HG02870 (cell line): Measurements from ENCODE around the gene PCDH18.
"Not testable (repeated sequence)": the region's sequence is repeated elsewhere in the genome, so short reads cannot be mapped to it uniquely, and the experiment has no call there.

ENCODE experiments used
- ATAC-seq: cut with Tn5 transposase; IDR thresholded peaks from one replicate; pipeline ENCODE4 v1.9.1; 2021; ENCODE audit warnings: mild to moderate bottlenecking, moderate library complexity; ENCODE audit not compliant: unreplicated experiment

Gene PCDH18

GRCh38 chr4:137531168-137531985, 917 bp downstream of the PCDH18 start:
- ATAC-seq, result no peak

DNA sequence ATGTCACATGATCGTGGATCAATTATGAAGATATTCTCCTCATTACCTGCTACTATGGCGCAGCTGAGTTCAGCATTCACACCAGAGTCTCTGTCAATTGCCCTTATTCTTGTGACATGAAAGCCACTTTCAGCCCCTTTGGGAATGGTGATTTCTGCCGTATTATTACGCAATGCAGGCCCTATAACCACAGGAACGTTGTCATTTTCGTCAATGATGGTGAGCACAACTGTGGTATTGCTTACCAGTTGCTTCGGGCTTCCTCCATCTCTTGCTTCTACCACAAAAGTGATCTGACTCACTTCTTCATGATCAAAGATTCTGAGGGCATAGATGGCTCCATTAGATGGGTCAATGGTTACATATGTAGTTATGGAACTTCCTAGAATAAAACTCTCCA, 2.1 kb downstream of the PCDH18 start:
- no peak for ATAC-seq

DNA sequence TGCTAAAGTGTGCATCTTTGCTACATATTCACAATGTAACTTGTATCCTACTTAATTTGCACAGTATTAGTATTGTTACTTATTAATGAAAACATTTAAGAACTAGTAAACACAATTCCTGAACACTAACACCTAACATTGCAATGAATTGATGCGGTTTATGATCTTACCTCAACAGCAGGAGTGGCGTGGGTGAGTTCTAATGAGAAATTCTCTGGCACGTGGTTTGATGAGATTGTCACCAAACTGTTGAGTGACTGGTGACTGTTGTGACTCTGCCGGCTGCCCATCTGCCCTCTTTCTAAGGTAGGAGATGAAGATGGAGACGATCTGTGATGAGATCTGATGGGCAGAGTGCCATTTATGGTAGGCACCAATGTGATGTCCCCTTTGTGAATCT, 2.9 kb downstream of the PCDH18 start:
- no peak for ATAC-seq

- ATAC-seq, result no peak
Measured at GRCh38 chr4:137528673-137529072, 3.6 kb downstream of the PCDH18 start.

DNA sequence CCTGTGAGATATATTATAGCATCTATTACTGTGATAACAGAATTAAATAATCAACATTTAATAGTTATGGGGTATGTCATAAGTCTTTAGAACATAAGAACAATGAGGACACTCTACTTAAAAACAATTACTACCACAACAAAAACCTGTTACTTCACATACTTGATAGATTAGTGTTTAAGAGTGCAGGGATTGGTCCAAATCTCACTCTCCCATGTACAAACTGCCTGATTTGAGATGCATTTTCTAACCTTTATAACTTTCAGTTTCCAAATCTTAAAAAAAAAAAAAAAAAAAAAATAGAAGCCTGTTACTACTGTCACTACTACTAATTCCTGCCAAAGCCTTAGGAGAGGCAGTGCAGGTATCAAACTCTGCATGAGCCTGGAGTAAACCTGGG, 5.6 kb downstream of the PCDH18 start:
- ATAC-seq, result no peak

- no peak for ATAC-seq
Measured at GRCh38 chr4:137524725-137525369, 7.4 kb downstream of the PCDH18 start.

DNA sequence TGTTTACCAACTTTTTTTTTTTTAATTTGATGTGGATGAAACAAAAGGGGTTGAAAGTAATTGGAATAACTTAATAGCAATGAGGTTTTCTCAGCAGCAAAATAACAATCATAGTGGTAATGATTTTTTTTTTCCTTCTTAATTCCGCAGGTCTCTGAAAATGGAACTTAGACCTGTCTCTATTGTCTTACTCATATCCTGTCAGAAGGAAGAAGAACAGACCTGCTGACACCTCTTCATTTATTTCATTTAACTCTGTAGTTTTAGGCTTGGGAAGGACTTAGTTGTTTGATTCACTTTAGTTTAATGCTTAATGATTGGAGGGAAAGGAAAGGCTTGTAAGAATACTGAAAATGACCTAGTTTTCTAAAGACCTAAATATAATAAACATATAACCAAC, 9.0 kb downstream of the PCDH18 start:
- no peak for ATAC-seq

GRCh38 chr4:137521053-137521452, 11.2 kb downstream of the PCDH18 start:
- ATAC-seq, result no peak

DNA sequence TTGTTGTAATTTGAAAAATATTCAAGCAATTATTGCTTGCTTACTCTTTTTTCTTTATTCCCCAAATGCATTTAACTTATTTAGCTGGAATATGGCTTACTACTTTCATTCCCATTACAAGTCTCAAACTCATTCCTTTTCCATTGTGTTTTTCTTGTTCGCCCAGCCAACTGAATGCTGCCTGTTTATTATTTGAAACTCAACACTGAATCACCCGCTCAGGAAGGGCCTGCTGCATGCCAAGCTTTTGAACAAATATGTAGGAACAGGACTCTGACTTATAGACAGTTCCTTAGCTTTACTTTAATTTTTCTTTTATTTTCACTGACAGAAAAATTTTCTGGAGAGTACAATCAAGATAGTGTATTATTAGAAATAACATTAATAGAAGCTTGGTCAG, 12.9 kb downstream of the PCDH18 start:
- ATAC-seq, result no peak

- ATAC-seq, result not testable (repeated sequence)
Measured at GRCh38 chr4:137517323-137517722, 15.0 kb downstream of the PCDH18 start.

- no peak for ATAC-seq
Measured at GRCh38 chr4:137514406-137515111, 17.7 kb downstream of the PCDH18 start.

GRCh38 chr4:137510557-137511265, 21.6 kb downstream of the PCDH18 start:
- no peak for ATAC-seq

GRCh38 chr4:137509855-137510282, 22.4 kb downstream of the PCDH18 start:
- no peak for ATAC-seq

DNA sequence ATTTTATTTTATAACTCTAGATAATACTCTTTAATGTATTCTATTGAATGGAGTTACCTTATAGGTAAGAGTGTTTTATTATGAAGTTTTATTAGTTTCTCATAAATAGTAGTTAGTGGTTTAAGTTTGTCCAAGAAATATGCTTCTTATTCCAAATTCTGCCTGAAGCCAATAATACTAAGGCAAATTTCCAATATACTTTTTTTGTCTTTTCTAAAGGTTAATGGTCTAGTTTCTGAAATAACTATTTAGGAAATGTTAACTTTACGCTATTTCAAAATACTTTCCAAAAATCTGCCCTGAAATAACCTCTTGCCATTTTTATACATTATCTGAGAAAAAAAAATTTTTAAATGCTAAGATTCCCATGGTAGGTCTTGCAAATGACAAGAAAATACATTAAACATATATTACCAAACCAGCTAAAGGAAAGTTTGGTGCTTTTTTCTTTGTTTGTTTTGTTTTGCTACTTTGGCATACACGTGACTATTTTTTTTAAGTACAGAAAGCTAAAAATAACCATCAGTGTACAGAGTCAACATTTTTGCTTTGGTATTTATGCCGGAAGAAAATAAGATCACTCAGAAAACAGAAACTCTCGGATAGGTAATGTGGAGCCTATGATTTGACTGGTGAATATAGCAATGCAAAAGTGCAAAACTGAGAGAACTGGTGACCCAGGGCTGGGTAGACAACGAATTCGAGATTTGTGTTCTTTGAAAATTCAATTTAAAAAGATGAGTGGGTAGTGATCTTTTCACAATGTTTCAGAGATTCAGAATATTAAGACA, 29.8 kb downstream of the PCDH18 start:
- no peak for ATAC-seq

GRCh38 chr4:137496267-137496666, 36.0 kb downstream of the PCDH18 start:
- ATAC-seq, result not testable (repeated sequence)

GRCh38 chr4:137495578-137495977, 36.7 kb downstream of the PCDH18 start:
- ATAC-seq, result no peak

- not testable (repeated sequence) for ATAC-seq
Measured at GRCh38 chr4:137483313-137483959, 48.9 kb downstream of the PCDH18 start.

DNA sequence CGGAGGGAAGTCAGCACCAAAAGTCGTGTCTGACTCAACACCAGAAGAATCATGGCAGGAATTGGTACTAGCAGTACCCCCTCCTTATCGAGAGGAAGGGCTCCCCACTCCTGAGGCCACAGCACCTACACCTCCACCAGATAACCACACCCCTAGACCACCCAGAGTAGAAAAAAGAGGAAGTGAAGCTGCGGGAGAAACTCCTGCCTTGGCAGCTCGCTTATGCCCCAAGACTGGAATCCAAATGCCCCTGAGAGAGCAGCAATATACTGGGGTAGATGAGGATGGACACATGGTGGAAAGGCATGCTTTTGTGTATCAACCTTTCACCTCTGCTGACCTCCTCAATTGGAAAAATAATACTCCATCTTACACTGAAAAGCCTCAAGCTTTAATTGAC, 52.6 kb downstream of the PCDH18 start:
- ATAC-seq, result not testable (repeated sequence)

DNA sequence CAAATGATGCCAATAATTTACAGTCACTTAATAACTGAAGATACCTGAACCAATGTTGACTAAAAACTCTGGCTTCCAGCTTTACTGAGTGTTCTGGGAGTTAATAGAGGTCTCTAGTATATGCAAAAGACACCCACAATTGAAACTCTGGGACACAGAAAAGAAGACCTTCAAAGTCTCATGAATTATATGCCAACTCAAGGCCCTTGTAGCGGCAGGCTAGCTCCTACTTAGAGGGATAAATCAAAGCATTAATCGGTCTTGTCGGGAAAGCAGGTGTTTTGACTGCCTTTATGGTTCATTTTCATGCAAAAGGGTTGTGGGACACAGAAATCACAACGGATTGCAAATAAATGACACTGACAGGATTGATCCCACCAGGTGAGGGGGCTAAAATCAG, 55.9 kb downstream of the PCDH18 start:
- no peak for ATAC-seq
